Prostate gland (tissue), 2 donors: ENCODE data around the gene BTBD2.

Experiments
- CTCF ChIP-seq, 4 experiments: fragments of 200-600 bp in 2 of 4; fragments of 450-650 bp in 2 of 4; sonication (generic) in 2 of 4; IDR thresholded peaks; 1 replicate in 3 of 4; 2 replicates in 1 of 4; pipeline ENCODE4 v1.5.1; 2016 to 2019; ENCODE audit warnings: antibody characterized with exemption in 4 of 4, mild to moderate bottlenecking in 2 of 4, moderate library complexity in 2 of 4
- POLR2A ChIP-seq: fragments of 450-650 bp; IDR thresholded peaks from one replicate; pipeline ENCODE4 v1.6.1; 2016; ENCODE audit warnings: antibody characterized with exemption, mild to moderate bottlenecking

- TF ChIP-seq CTCF (IDR thresholded peaks at IDR 0.05): no peak
- no peak for TF ChIP-seq POLR2A
These were observed 79.9 kb downstream of the BTBD2 start for GRCh38 chr19:1935484-1936208.
